GM18519 (cell line): ENCODE data around the gene UNKL.
"Not testable (repeated sequence)": the region's sequence is repeated elsewhere in the genome, so short reads cannot be mapped to it uniquely, and the experiment has no call there.

Source experiments
- ATAC-seq: cut with Tn5 transposase; IDR thresholded peaks from one replicate; pipeline ENCODE4 v1.9.1; 2021; ENCODE audit warnings: mild to moderate bottlenecking, moderate library complexity; ENCODE audit not compliant: unreplicated experiment, low FRiP score

The UNKL gene

DNA sequence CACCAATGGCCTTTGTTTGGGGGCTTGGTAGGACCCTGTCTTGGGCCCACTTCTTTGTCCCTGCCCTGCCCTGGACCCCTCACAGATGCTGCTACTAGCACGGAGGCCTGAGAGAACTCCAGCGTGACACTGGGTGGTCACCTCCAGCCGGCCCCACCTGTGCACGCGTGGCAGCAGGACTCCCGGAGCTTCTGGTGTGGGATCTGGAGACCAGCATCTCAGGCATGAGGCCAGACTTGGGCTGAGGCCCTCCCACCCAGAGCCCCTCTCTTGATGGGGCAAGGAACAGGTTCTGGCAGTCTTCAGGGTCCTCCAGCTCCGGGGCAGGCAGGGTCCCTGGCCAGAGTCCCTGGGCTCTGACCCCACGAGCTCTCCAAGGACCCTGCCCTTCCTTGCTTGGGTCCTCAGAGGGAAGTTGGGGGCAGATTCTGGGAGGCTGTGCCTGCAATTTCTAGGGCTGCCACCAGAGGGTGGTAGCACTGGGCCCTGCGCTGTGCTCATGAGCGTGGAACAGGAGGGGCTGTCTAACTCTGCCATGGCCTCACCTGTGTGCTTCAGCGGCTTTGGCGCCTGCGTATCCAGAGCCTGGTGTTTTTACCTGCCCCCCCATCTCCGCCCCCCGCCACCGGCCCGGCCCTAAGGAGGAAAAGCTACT, 84.1 kb downstream of the UNKL start:
- no peak for ATAC-seq

DNA sequence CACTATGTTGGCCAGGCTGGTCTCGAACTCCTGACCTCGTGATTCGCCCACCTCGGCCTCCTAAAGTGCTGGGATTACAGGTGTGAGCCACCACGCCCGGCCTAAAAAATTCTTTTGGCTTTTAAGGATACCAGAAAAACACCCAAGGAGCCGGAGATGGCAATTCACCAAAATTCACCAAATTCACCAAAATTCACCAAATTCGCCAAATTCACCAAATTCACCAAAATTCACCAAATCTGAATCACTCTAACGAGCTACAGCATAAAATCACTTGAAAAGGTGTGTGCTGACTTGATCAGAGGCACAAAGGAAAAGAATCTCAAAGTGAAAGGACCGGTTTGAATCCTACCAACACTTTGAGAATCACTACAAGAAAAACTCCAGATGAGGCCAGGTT, 85.5 kb downstream of the UNKL start:
- ATAC-seq = not testable (repeated sequence)

DNA sequence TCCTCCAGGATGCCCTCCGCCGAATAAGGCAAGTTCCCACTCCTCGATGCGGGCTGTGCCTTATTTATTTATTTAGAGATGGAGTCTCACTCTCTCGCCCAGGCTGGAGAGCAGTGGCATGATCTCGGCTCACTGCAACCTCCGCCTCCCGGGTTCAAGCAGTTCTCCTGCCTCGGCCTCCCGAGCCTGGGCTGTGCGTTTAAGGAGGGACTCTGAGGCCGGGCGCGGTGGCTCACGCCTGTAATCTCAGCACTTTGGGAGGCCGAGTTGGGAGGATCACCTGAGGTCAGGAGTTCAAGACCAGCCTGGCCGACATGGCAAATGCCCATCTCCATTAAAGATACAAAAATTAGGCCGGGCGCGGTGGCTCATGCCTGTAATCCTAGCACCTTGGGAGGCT, 86.4 kb downstream of the UNKL start:
- ATAC-seq = not testable (repeated sequence)

DNA sequence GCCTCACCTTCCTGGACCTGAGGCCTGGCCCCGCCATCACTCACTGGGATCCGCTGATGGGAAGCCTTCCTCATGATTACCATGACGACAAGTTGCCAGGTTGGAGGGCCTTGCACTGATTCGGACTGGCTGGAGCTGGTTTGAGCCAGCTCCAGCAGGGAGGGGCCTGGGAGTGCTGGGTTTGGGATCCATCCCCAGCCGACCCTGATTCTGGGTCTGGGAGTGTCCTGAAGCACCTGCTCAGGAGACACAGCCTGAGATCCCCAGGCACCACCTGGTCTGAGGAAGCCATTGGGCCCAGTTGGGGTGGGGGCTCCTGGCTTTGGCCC, 86.9 kb downstream of the UNKL start:
- no peak for ATAC-seq

DNA sequence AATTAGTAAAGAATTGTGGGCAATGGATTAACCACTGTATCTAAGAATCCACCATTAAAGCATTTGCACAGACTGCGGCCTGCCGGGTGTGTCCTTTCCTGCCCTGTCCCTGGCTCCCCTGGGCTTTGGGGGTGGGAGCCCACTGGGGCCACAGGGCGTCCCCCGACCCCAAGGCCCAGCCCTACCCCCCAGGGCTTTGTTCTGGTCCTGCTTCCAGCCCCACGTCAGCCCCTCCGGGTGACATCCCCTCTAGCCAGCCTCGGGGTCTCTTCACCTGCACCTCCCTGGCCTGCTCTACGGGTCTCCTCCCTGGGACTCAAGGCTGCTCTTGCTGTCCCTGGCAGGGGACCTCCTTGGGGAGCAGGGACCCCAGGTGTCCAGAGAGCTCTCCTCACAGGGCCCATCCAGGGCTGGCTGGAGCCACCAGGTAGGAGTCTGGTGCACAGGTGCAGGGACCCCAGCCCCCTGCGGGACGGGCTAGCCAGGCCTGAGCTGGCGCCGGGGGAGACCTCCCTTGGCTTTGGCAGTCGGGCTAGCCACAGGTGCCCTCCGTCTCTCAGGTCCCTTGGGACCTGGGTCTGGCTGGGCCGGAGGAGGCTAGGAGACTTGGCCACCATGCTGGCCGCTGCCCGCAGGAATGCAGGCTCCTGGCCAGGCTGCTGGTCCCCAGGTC, 87.4 kb downstream of the UNKL start:
- no peak for ATAC-seq

DNA sequence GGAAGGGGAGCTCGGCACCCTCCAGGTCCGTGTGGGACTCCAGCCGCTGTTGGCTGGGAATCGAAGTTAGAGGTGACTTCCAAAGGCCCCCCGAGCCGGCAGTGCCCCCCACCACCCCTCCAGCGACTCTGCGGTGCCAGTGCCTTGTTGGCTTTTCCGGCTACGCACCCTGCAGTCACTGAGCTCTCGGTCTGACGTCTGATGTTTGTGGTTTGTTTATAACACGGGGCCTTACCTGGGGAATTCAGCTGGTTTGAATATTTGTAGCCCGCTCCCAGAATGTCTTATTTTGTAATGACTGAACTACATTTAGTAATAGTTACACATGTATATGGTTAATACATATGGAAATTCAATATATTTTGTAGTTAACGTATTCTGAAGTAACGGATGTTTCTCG, 88.1 kb downstream of the UNKL start:
- ATAC-seq = no peak

DNA sequence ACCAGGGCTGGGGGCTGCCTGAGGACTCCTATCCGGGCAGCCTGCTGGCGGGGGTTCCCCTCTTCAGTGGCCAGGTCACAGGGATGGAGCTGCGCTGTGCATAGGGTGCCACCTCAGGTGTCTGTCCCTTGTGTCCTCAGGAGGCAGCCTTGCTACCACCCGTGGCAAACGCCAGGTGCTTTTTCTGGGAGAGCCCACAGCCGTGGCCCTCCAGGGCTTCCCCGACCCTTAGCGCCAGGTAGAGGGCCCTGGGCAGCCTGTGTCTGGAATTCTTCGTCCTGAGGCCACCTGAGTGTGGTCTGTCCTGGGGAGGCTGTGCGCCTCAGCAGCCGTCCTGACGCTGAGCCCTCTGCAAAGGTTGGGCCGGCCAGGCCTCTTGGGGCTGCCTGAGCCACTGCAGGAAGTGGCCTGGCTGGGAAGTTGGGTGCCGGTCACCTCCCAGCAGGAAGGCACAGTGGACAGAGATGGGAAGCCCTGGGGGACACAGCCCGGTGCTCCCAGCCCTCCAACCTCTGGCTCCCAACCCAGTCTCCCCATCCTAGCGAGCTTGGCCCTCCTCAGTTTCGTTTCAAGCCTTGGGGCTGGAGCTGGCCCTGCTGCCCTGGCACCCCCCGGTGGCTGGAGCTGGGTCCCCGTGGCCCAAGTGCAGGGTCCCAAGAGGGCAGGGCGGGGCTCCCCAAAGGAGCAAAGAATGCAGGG, 88.7 kb downstream of the UNKL start:
- ATAC-seq = no peak

DNA sequence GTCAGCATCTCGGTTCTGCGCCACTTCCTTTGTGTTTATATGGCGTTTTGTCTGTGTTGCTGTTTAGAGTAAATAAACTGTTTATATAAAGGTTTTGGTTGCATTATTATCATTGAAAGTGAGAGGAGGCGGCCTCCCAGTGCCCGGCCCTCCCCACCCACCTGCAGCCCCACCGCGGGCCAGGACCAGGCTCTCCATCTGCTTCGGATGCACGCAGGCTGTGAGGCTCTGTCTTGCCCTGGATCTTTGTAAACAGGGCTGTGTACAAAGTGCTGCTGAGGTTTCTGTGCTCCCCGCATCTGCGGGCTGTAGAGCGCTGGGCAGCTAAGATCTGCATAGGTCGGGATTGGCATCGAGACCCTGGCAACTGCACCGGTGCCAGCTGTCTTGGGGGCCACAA, 89.2 kb downstream of the UNKL start:
- no peak for ATAC-seq

DNA sequence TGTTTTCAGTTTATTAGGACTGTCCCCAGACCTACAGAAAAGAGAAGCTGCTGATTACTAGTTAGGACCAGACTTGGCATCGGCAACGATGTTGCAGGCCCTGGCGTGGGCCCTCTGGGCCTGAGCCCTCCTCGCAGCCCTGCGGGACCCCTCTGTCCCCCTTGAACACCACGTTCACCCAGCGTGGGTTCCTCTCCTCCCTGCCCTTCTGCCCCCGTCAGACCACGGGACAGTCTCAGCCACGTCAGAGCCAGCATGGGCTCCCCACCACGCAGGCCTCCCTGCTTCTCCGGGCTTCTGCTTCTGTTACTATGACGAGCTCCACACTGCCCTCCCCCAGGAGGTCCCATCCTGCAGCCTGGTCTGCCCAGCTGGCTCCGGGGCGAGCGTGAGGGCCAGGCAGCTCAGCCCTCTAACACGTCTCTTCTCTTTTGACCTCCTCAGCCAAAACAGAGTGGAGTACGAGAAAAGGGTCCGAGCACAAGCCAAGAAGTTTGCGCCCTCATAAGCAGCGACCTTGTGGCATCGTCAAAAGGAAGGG, 90.1 kb downstream of the UNKL start:
- ATAC-seq = no peak

DNA sequence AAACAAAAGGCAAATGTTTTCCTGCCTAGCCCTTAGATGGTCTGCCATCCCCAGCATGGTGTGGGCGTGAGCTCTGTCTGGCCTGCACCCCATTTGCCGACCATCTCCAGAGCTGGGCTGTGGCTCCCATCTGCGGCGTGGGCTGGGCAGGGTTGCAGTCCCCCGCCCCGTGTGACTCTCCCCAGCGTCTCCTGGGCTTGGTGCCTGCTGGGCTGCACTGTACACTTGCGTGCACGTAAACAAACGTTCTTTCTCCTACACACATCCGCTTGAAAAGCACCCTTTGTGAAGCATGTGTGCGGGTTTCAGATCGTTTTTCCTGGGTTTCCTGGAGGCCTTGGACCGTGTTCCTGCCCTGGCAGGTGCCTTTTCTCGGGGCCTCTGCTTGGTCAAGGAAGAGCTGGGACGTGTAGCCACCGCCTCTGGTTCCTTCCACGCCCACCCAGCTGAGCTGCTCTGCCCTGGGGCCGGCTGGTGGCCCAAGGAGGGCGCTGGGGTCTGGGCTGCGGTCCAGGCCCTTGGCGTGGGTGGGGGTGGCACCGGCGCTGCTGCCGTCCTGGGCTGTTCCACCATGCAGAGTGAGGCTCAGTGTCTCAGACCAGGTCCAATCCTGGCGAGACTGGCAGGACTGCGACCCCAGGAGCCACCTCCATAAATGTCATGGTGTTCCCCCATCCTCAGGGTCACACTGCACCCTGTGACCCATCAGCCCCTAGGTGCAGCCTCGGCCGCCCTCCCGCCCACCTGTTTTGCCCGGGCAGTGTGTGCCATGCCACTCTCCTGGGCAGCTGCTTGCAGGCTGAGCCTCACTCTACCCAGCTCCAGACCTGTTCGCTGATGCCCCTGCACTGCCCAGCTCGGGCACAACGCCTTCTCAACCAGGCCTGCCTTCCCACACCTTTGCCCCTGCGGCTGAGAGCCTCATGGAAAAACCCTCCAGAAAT, 90.9 kb downstream of the UNKL start:
- ATAC-seq = no peak

DNA sequence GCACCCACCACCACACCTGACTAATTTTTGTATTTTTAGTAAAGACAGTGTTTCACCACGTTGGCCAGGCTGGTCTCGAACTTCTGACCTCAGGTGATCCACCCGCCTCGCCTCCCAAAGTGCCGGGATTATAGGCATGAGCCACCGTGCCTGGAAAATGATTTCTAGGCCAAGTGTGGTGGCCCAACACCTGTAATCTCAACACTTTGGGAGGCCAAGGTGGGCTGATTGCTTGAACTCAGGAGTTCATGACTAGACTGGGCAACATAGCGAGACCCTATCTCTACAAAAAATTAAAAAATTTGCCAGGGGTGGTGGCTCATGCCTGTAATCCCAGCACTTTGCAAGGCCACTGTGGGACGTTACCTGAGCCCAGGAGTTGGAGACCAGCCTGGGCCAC, 92.1 kb downstream of the UNKL start:
- ATAC-seq = no peak

DNA sequence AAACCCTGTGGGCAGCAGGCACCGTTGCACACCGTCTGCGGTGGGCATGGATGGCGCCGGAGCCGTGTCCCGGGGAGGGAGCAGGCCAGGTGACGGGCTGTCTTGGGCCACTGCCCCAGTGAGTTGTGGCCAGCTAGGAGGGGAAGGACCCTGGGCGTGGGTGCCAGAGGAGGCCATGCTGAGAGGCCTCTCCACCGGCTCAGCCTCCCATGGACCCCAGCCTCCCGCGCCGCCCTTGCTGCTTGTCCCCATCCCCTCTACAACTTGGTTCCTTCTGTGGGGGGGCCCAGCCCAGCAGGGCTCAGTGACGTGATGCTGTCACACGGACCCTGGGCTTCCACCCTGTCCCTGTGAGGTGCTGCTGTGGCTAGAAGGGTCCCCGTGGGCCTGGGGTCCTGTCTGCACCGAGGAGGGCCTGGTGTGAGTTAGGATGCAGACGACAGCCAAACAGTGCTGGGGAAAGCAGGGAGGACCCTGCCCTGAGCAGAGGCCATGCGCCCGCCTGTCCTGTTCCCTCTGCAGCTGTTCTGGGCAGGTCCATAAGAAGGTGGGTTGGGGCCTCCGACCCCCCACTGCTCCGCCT, 93.8 kb downstream of the UNKL start:
- ATAC-seq = no peak

DNA sequence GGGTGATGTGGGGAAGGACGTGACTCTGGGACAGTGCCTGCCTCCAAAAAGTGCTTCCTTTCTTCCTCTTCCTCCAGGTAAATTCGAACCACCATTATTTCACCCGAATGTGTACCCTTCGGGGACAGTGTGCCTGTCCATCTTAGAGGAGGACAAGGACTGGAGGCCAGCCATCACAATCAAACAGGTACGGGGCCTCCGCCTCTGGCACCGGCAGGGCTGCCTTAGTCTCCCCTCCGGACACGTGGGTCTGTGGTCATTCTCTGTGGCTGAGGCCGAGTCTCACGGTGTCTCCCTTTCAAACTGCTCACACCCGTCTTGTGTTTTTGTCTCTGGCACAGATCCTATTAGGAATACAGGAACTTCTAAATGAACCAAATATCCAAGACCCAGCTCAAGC, 94.4 kb downstream of the UNKL start:
- ATAC-seq = no peak

DNA sequence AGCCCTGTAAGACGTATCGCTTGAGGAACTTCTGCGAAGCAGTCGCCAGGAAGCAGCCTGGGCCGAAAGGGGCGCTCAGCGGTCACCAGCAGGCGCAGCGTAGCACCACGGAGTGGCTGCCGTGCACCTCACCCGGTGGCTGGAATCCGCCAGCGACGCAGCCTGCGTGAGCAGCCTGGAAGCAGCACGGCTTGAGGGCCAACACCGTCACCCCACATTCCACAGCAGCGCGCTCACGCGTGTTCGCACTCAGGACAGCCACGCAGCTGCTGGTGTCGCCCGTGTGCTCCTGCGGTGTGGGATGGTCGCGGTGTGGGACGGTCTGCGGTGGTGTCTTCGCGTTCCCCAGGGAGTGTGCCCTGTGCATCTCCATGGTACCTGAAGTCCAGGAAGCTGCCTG, 95.5 kb downstream of the UNKL start:
- ATAC-seq = no peak

DNA sequence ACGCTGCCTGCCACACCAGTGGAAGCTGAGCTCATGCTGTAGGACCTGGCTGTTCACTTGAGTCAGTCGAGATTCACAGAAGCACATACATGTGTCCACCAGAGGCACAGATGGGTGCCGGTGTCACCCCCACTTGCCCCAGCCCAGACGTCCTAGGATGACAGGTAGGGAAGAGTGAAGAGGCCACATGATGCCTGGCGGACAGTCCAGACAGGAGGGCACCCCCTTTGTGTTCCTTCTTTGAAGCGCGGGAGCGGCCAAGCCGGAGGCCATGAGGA, 96.3 kb downstream of the UNKL start:
- no peak for ATAC-seq

DNA sequence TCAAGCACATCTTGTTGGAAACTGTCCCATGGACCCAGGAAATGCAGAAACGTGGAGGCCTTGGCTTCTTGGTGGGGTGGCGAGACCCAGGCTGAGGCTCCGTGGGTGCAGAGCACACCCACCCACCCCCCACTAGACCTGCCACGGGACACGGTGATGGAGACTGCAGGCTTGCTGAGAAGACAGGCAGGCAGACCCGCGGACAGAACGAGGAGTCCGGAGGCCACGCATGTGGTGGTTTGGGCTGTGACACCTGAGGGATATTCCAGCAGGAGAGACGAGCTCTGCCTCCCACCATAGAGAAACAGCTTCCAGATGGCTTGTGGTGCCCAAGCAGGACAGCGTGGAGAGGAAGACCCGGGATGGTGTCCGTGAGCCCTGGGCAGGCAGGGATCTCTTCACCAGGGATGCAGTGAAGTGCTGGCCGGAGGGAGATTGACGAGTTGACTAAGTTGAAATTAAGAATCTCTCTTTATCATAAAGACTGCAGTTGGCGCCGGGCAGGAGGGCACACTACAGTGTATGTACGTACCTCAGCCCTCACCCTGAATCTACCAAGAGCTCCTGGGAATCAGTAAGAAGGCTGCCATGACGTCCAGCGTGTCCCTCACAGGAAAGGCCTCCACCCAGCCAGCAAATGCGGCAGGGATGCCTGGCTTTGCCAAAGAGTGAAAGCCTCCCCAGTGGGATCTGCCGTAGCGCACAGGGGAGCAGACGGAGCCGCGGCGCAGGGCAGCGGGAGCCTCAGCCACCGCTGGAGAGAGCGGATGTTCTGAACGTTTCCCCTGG, 96.8 kb downstream of the UNKL start:
- ATAC-seq = no peak

DNA sequence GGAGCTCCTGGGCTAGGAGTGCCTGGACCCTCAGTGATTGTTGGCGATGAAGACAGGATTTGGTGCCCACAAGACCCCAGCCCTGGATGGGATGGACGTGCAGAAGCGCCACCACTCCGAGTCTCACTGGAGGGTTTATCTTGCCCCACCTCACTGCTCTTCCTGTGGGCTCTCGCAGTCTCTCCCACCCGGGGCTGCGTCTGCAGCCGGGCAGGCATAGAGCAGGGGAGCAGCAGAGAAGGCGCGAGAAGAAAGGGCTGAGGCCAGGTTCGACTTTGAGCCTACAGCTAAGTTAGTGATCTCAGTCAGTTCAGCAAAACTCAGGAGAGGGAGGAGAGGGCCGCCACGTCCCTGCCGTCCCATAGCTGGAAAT, 98.5 kb downstream of the UNKL start:
- no peak for ATAC-seq

DNA sequence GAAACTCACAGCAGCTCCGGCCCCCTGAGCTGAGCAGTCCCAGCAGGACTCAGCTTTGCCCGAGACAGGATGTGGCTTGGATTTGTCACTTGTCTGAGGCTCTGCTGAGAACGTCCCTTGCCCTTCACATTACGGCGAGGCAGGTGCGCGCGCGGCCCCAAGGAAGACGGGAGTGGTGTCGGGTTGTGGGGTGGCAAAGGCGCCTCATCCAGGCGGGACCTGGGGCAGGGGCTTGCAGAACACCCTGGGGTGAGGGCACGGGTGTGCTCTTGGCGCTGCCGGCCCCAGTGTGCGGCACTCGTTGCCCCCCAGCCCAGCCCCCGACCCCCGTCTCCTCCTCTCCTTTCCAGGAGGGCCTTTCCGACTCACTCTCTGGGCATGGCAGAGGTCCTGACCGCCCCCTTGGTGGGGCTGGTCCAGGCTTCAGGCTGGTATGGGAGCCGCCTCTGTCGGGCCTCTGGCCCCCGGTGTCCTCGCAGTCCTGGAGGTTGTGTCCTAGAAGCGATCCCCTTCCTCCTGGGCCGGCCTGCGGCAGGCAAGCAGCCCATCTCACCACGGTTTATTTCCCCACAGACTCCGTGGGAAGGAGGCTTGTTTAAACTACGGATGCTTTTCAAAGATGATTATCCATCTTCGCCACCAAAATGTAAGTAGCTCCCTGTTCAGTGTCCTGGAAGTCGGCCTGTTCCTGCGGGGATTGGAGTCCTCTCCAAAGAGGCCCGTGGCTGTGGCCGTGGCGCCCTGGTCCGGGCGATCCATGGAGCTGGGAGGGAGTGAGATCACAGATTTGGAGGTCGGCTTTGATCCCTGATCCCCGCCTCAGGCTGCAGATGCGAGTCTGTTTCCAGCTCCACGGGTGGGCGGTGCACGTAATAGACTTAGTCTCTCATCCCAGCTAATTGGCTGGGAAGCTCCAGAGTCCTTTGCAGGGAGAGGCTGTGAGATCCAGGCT, 99.1 kb downstream of the UNKL start:
- ATAC-seq = no peak
